ENCODE data around the gene SERHL2. TPM values are rescaled to one million over a fixed set of nuclear protein-coding genes. Genes with fewer than 3 reads are reported as not detected.
"Not testable (repeated sequence)": the region's sequence is repeated elsewhere in the genome, so short reads cannot be mapped to it uniquely, and the experiment has no call there.

The SERHL2 gene
- total RNA-seq, 2 experiments from 2014 or later, result 0.69 TPM; not detected in 1

- Histone ChIP-seq H3K4me3 (ENCODE audit: low read length) (no peak overlapping the region), H3K36me3 (ENCODE audit: insufficient read depth, low read length) (no peaks in the 10 kb centered on the region), H3K9me3 (ENCODE audit: control insufficient read depth in 1 of 2, insufficient read depth in 1 of 2, low read length in 2 of 2) (no peaks in the 10 kb centered on the region), H3K4me1 (ENCODE audit: insufficient read depth, low read length) (peaks cover 11% of the 10 kb centered on the region), H3K27ac (ENCODE audit: low read depth in 1 of 2, low read length in 2 of 2) (no peak overlapping the region), H3K27me3 (ENCODE audit: control insufficient read depth in 1 of 2, insufficient read depth in 2 of 2, low read length in 2 of 2) (no peaks in the 10 kb centered on the region)
- H3K27me3 Mint-ChIP-seq, result no peaks in the 10 kb centered on the region
- intact Hi-C loops (cut with DNase I, micrococcal nuclease), result loop anchor here in 1 of 2 experiments (10.0 kb wide), 1 partner anchor 444 kb away; no protein-coding TSS in a partner anchor
- DNase-seq (peak in 1 of 14 experiments; percentile 13), ATAC-seq (ENCODE audit: poor library complexity) (no peak)
- no peak overlapping the region for H3K27ac Mint-ChIP-seq
- CTCF ChIA-PET, result no interaction called here
- H3K4me1 Mint-ChIP-seq (ENCODE audit: low read depth), result peaks cover 8% of the 10 kb centered on the region
- H3K9me3 Mint-ChIP-seq, result no peaks in the 10 kb centered on the region
- no peaks in the 10 kb centered on the region for H3K36me3 Mint-ChIP-seq (ENCODE audit: low read depth)
- TF ChIP-seq CTCF (IDR thresholded peaks at IDR 0.05), result no peak
- POLR2A ChIA-PET, result no interaction called here
- H3K4me3 Mint-ChIP-seq, result no peak overlapping the region
Observed at GRCh38 chr22:42528591-42529307, 25.0 kb upstream of the SERHL2 start.

GRCh38 chr22:42529435-42529834, 24.3 kb upstream of the SERHL2 start:
- ATAC-seq (ENCODE audit: poor library complexity); H3K27me3 Mint-ChIP-seq; H3K9me3 ChIP-seq (ENCODE audit: control insufficient read depth in 1 of 2, insufficient read depth in 1 of 2, low read length in 2 of 2); H3K27ac ChIP-seq (ENCODE audit: low read depth in 1 of 2, low read length in 2 of 2); H3K4me3 ChIP-seq (ENCODE audit: low read length); H3K27ac Mint-ChIP-seq; H3K9me3 Mint-ChIP-seq; CTCF ChIA-PET; POLR2A ChIA-PET; H3K36me3 Mint-ChIP-seq (ENCODE audit: low read depth); H3K36me3 ChIP-seq (ENCODE audit: insufficient read depth, low read length); H3K4me1 Mint-ChIP-seq (ENCODE audit: low read depth); DNase-seq; H3K27me3 ChIP-seq (ENCODE audit: control insufficient read depth in 1 of 2, insufficient read depth in 2 of 2, low read length in 2 of 2); H3K4me3 Mint-ChIP-seq: not testable (repeated sequence)
- H3K4me1 ChIP-seq (ENCODE audit: insufficient read depth, low read length), result peaks cover 14% of the 10 kb centered on the region
- intact Hi-C loops (cut with DNase I, micrococcal nuclease), result loop anchor here in 1 of 2 experiments (10.0 kb wide), 1 partner anchor 445 kb away; no protein-coding TSS in a partner anchor

GRCh38 chr22:42531401-42532084, 22.2 kb upstream of the SERHL2 start:
- CTCF ChIA-PET; H3K27ac Mint-ChIP-seq; H3K27me3 Mint-ChIP-seq; H3K9me3 Mint-ChIP-seq; H3K27ac ChIP-seq (ENCODE audit: low read depth in 1 of 2, low read length in 2 of 2); H3K27me3 ChIP-seq (ENCODE audit: control insufficient read depth in 1 of 2, insufficient read depth in 2 of 2, low read length in 2 of 2); H3K4me3 Mint-ChIP-seq; H3K4me1 Mint-ChIP-seq (ENCODE audit: low read depth); H3K36me3 Mint-ChIP-seq (ENCODE audit: low read depth); ATAC-seq (ENCODE audit: poor library complexity); H3K36me3 ChIP-seq (ENCODE audit: insufficient read depth, low read length); H3K4me3 ChIP-seq (ENCODE audit: low read length); H3K9me3 ChIP-seq (ENCODE audit: control insufficient read depth in 1 of 2, insufficient read depth in 1 of 2, low read length in 2 of 2): not testable (repeated sequence)
- DNase-seq, result peak in 1 of 14 experiments; percentile 18
- POLR2A ChIA-PET, result interaction anchor here (0.6 kb wide), 1 partner anchor 569 kb away, joined by 3 read pairs; no protein-coding TSS in a partner anchor
- peaks cover 14% of the 10 kb centered on the region for H3K4me1 ChIP-seq (ENCODE audit: insufficient read depth, low read length)
- intact Hi-C loops (cut with DNase I, micrococcal nuclease), result loop anchor here in 1 of 2 experiments (5.0 kb wide), 1 partner anchor 291 kb away; no protein-coding TSS in a partner anchor

GRCh38 chr22:42533638-42533977, 20.1 kb upstream of the SERHL2 start:
- Mint-ChIP-seq H3K27ac (peak overlapping the region; percentile 87), H3K4me3 (peak overlapping the region; percentile 84), H3K4me1 (ENCODE audit: low read depth) (peaks cover 9% of the 10 kb centered on the region), H3K9me3 (no peaks in the 10 kb centered on the region), H3K36me3 (ENCODE audit: low read depth) (no peaks in the 10 kb centered on the region), H3K27me3 (no peaks in the 10 kb centered on the region)
- intact Hi-C loops (cut with DNase I, micrococcal nuclease), result loop anchor here in 1 of 2 experiments (5.0 kb wide), 1 partner anchor 289 kb away; no protein-coding TSS in a partner anchor
- ChIA-PET POLR2A (no interaction called here), CTCF (interaction anchor here (1.4 to 1.6 kb wide), 2 partner anchors 12 to 27 kb away, joined by 3 to 4 read pairs; no protein-coding TSS in a partner anchor)
- H3K27me3 ChIP-seq (ENCODE audit: control insufficient read depth in 1 of 2, insufficient read depth in 2 of 2, low read length in 2 of 2), result no peaks in the 10 kb centered on the region
- no peak for TF ChIP-seq CTCF (IDR thresholded peaks at IDR 0.05)
- no peaks in the 10 kb centered on the region for H3K9me3 ChIP-seq (ENCODE audit: control insufficient read depth in 1 of 2, insufficient read depth in 1 of 2, low read length in 2 of 2)
- ATAC-seq (ENCODE audit: poor library complexity) (no peak), DNase-seq (no peak)
- H3K4me1 ChIP-seq (ENCODE audit: insufficient read depth, low read length), result peaks cover 14% of the 10 kb centered on the region
- H3K4me3 ChIP-seq (ENCODE audit: low read length), result peak overlapping the region; percentile 53
- no peaks in the 10 kb centered on the region for H3K36me3 ChIP-seq (ENCODE audit: insufficient read depth, low read length)
- H3K27ac ChIP-seq (ENCODE audit: low read depth in 1 of 2, low read length in 2 of 2), result peak overlapping the region; percentile 48 to 81

GRCh38 chr22:42535082-42535731, 18.5 kb upstream of the SERHL2 start:
- H3K9me3 Mint-ChIP-seq; DNase-seq; H3K36me3 ChIP-seq (ENCODE audit: insufficient read depth, low read length); H3K27me3 Mint-ChIP-seq; H3K27me3 ChIP-seq (ENCODE audit: control insufficient read depth in 1 of 2, insufficient read depth in 2 of 2, low read length in 2 of 2); CTCF ChIA-PET; H3K4me3 Mint-ChIP-seq; ATAC-seq (ENCODE audit: poor library complexity); H3K4me3 ChIP-seq (ENCODE audit: low read length); H3K27ac Mint-ChIP-seq; H3K9me3 ChIP-seq (ENCODE audit: control insufficient read depth in 1 of 2, insufficient read depth in 1 of 2, low read length in 2 of 2); H3K4me1 Mint-ChIP-seq (ENCODE audit: low read depth); intact Hi-C loops (cut with DNase I, micrococcal nuclease); H3K36me3 Mint-ChIP-seq (ENCODE audit: low read depth); H3K27ac ChIP-seq (ENCODE audit: low read depth in 1 of 2, low read length in 2 of 2); POLR2A ChIA-PET: not testable (repeated sequence)
- peaks cover 14% of the 10 kb centered on the region for H3K4me1 ChIP-seq (ENCODE audit: insufficient read depth, low read length)

Data from CD4-positive, alpha-beta T cell (primary cell).